Endothelial cell (in vitro differentiated cells): Measurements from ENCODE around the gene IDH3G. TPM values are rescaled to one million over a fixed set of nuclear protein-coding genes. Genes with fewer than 3 reads are reported as not detected.

ENCODE experiments used
- DNase-seq: peaks from one replicate; pipeline ENCODE4 v3.0.0; 2021; ENCODE audit warnings: low spot score
- H3K27ac Mint-ChIP-seq: one replicate; pipeline ENCODE4 v1.8.0; 2021; ENCODE audit warnings: mixed read lengths, inconsistent platforms; ENCODE audit not compliant: unreplicated experiment
- H3K27me3 Mint-ChIP-seq: one replicate; pipeline ENCODE4 v1.8.0; 2021; ENCODE audit warnings: mild to moderate bottlenecking, moderate library complexity, mixed read lengths, inconsistent platforms; ENCODE audit not compliant: unreplicated experiment
- H3K36me3 Mint-ChIP-seq: one replicate; pipeline ENCODE4 v1.8.0; 2021; ENCODE audit warnings: mild to moderate bottlenecking, low read depth, mixed read lengths, inconsistent platforms; ENCODE audit not compliant: unreplicated experiment
- H3K4me1 Mint-ChIP-seq: one replicate; pipeline ENCODE4 v1.8.0; 2021; ENCODE audit warnings: mild to moderate bottlenecking, mixed read lengths, inconsistent platforms; ENCODE audit not compliant: unreplicated experiment
- H3K4me3 Mint-ChIP-seq: one replicate; pipeline ENCODE4 v1.8.0; 2021; ENCODE audit warnings: mild to moderate bottlenecking, mixed read lengths, inconsistent platforms; ENCODE audit not compliant: unreplicated experiment
- H3K9me3 Mint-ChIP-seq: one replicate; pipeline ENCODE4 v1.8.0; 2021; ENCODE audit warnings: mixed read lengths, inconsistent platforms; ENCODE audit not compliant: unreplicated experiment
- total RNA-seq: library from RNA; stranded (reverse); fragmentation: NEBNext Ultra II Directional; extraction: Animal tissue kit (Norgen Biotek cat#: 25700); gene quantifications from one replicate; pipeline ENCODE4 v1.2.1, GENCODE V29; 2021; ENCODE audit not compliant: unreplicated experiment
- TF ChIP-seq, protein P1 (sequence below): fragments of 200-600 bp; sonication (generic); IDR thresholded peaks from one replicate; pipeline ENCODE4 v1.5.0; 2021; ENCODE audit warnings: antibody characterized with exemption; ENCODE audit not compliant: unreplicated experiment

Gene IDH3G
- total RNA-seq, 1 donor from 2014 or later, result 43.3 TPM

GRCh38 chrX:153816831-153817690 lies 22.9 kb upstream of the IDH3G start:
- H3K27ac Mint-ChIP-seq, result no peak overlapping the region
- H3K9me3 Mint-ChIP-seq, result no peaks in the 10 kb centered on the region
- TF ChIP-seq, protein P1, sequence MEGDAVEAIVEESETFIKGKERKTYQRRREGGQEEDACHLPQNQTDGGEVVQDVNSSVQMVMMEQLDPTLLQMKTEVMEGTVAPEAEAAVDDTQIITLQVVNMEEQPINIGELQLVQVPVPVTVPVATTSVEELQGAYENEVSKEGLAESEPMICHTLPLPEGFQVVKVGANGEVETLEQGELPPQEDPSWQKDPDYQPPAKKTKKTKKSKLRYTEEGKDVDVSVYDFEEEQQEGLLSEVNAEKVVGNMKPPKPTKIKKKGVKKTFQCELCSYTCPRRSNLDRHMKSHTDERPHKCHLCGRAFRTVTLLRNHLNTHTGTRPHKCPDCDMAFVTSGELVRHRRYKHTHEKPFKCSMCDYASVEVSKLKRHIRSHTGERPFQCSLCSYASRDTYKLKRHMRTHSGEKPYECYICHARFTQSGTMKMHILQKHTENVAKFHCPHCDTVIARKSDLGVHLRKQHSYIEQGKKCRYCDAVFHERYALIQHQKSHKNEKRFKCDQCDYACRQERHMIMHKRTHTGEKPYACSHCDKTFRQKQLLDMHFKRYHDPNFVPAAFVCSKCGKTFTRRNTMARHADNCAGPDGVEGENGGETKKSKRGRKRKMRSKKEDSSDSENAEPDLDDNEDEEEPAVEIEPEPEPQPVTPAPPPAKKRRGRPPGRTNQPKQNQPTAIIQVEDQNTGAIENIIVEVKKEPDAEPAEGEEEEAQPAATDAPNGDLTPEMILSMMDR, result no peak
- DNase-seq, result no peak
- H3K27me3 Mint-ChIP-seq, result peaks cover 2% of the 10 kb centered on the region
- no peak overlapping the region for H3K4me3 Mint-ChIP-seq
- H3K36me3 Mint-ChIP-seq, result no peaks in the 10 kb centered on the region
- H3K4me1 Mint-ChIP-seq, result peaks cover 10% of the 10 kb centered on the region

- no peaks in the 10 kb centered on the region for H3K9me3 Mint-ChIP-seq
- TF ChIP-seq, protein P1, result no peak
- no peak overlapping the region for H3K27ac Mint-ChIP-seq
- H3K36me3 Mint-ChIP-seq, result no peaks in the 10 kb centered on the region
- H3K4me3 Mint-ChIP-seq, result no peak overlapping the region
- H3K27me3 Mint-ChIP-seq, result peaks cover 3% of the 10 kb centered on the region
- DNase-seq, result no peak
- H3K4me1 Mint-ChIP-seq, result peaks cover 10% of the 10 kb centered on the region
These were observed 20.6 kb upstream of the IDH3G start for GRCh38 chrX:153814591-153815315.

GRCh38 chrX:153813161-153813560 lies 19.0 kb upstream of the IDH3G start:
- no peak for DNase-seq
- TF ChIP-seq, protein P1, result no peak
- no peaks in the 10 kb centered on the region for H3K36me3 Mint-ChIP-seq
- no peak overlapping the region for H3K27ac Mint-ChIP-seq
- H3K27me3 Mint-ChIP-seq, result peaks cover 3% of the 10 kb centered on the region
- peaks cover 10% of the 10 kb centered on the region for H3K4me1 Mint-ChIP-seq
- H3K9me3 Mint-ChIP-seq, result no peaks in the 10 kb centered on the region
- H3K4me3 Mint-ChIP-seq, result no peak overlapping the region

DNA sequence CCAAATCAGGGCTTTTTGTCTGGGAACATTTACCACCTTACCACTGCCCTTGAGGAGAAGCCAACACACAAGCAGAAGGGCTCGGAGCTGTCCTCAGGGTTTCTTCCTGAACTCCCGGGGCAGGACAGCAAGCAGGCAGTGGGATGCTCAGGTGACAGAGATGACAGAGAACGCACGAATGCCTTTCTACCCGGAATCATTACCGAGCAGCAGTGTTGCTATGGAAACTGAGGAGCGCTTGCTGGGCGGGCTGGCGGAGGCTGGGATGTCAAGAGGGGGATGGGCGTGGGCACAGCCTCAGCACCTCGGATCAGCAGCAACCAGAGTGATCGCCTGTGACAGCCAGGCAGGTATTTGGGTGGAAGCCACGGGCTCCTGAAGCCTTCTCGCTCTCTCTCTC lies 18.0 kb upstream of the IDH3G start:
- no peak for DNase-seq

More for the DNA sequence above, 18.0 kb upstream of the IDH3G start:
- TF ChIP-seq, protein P1, result no peak
- Mint-ChIP-seq H3K4me1 (peaks cover 6% of the 10 kb centered on the region), H3K4me3 (no peak overlapping the region), H3K36me3 (no peaks in the 10 kb centered on the region), H3K9me3 (no peaks in the 10 kb centered on the region), H3K27me3 (peaks cover 3% of the 10 kb centered on the region), H3K27ac (no peak overlapping the region)
